Measurements from ENCODE around the gene ITPK1. TPM values are rescaled to one million over a fixed set of nuclear protein-coding genes. Genes with fewer than 3 reads are reported as not detected.

The ITPK1 gene
- total RNA-seq, 1 experiment from 2014 or later = 66.2 TPM

GRCh38 chr14:93092606-93093556 is 22.8 kb downstream of the ITPK1 start:
- ChIA-PET CTCF (no interaction called here), POLR2A (ENCODE audit: unreplicated experiment) (no interaction called here)
- intact Hi-C loops (cut with micrococcal nuclease) = no loop called here
- no peaks in the 10 kb centered on the region for H3K36me3 ChIP-seq (ENCODE audit: low read depth, low read length)
- TF ChIP-seq CTCF (conservative IDR thresholded peaks at IDR 0.05; ENCODE audit: low read depth, low read length) = no peak
- no peak for TF ChIP-seq EZH2 (IDR thresholded peaks at IDR 0.05; ENCODE audit: low read length, unreplicated experiment)
- no peak for TF ChIP-seq EZH2phosphoT487 (IDR thresholded peaks at IDR 0.05; ENCODE audit: borderline replicate concordance, low read length)
- no peaks in the 10 kb centered on the region for H3F3A ChIP-seq (ENCODE audit: low read length, unreplicated experiment)
- no peaks in the 10 kb centered on the region; the same call in 1 of the 2 replicates for H4K20me1 ChIP-seq (ENCODE audit: low read length)
- H3K4me1 ChIP-seq (ENCODE audit: insufficient read depth, low read length) = no peaks in the 10 kb centered on the region
- BruUV-seq (replicated peaks) = no TSS peak
- no peak overlapping the region for H3K4me2 ChIP-seq (ENCODE audit: low read length)
- H3K9me3 ChIP-seq (ENCODE audit: low read length) = no peaks in the 10 kb centered on the region
- peaks cover 63% of the 10 kb centered on the region for H3K79me2 ChIP-seq (ENCODE audit: low read length)
- H3K9me2 ChIP-seq (replicated peaks; ENCODE audit: low read length) = no peaks in the 10 kb centered on the region
- no peak overlapping the region for H3K4me3 ChIP-seq (ENCODE audit: low read length)
- no peak overlapping the region for H3K9ac ChIP-seq (ENCODE audit: low read length)
- DNase-seq (no peak), ATAC-seq (no peak)
- no peaks in the 10 kb centered on the region for H3K27me3 ChIP-seq (ENCODE audit: low read length)
- no peak overlapping the region for H3K27ac ChIP-seq (ENCODE audit: low read length)
- no peak overlapping the region for H2AFZ ChIP-seq (ENCODE audit: low read length)

- no peak overlapping the region for H3K4me2 ChIP-seq (ENCODE audit: low read length)
- no peak for ATAC-seq
- TF ChIP-seq EZH2phosphoT487 (IDR thresholded peaks at IDR 0.05; ENCODE audit: borderline replicate concordance, low read length) = no peak
- no peak overlapping the region for H3K27ac ChIP-seq (ENCODE audit: low read length)
- intact Hi-C loops (cut with micrococcal nuclease) = no loop called here
- H3K4me3 ChIP-seq (ENCODE audit: low read length) = no peak overlapping the region
- no peaks in the 10 kb centered on the region for H3F3A ChIP-seq (ENCODE audit: low read length, unreplicated experiment)
- H3K9me2 ChIP-seq (replicated peaks; ENCODE audit: low read length) = no peaks in the 10 kb centered on the region
- H3K79me2 ChIP-seq (ENCODE audit: low read length) = peaks cover 65% of the 10 kb centered on the region
- ChIA-PET CTCF (no interaction called here), POLR2A (ENCODE audit: unreplicated experiment) (no interaction called here)
- no peak overlapping the region for H3K9ac ChIP-seq (ENCODE audit: low read length)
- no peaks in the 10 kb centered on the region for H3K36me3 ChIP-seq (ENCODE audit: low read depth, low read length)
- no TSS peak for BruUV-seq (replicated peaks)
- no peak for DNase-seq
- H4K20me1 ChIP-seq (ENCODE audit: low read length) = no peaks in the 10 kb centered on the region; the same call in 1 of the 2 replicates
- no peak overlapping the region for H2AFZ ChIP-seq (ENCODE audit: low read length)
- H3K4me1 ChIP-seq (ENCODE audit: insufficient read depth, low read length) = peaks cover 6% of the 10 kb centered on the region; the same call in 1 of the 2 replicates
- no peaks in the 10 kb centered on the region for H3K27me3 ChIP-seq (ENCODE audit: low read length)
- H3K9me3 ChIP-seq (ENCODE audit: low read length) = no peaks in the 10 kb centered on the region
These were observed 24.1 kb downstream of the ITPK1 start for GRCh38 chr14:93091666-93092065.

GRCh38 chr14:93090826-93091555 is 24.7 kb downstream of the ITPK1 start:
- POLR2A ChIA-PET (ENCODE audit: unreplicated experiment) = no interaction called here
- Histone ChIP-seq H2AFZ (ENCODE audit: low read length) (no peak overlapping the region), H3K9ac (ENCODE audit: low read length) (no peak overlapping the region), H3K27ac (ENCODE audit: low read length) (no peak overlapping the region), H3K9me3 (ENCODE audit: low read length) (no peaks in the 10 kb centered on the region), H3F3A (ENCODE audit: low read length, unreplicated experiment) (no peaks in the 10 kb centered on the region), H3K36me3 (ENCODE audit: low read depth, low read length) (no peaks in the 10 kb centered on the region), H4K20me1 (ENCODE audit: low read length) (no peaks in the 10 kb centered on the region; the same call in 1 of the 2 replicates), H3K27me3 (ENCODE audit: low read length) (no peaks in the 10 kb centered on the region), H3K9me2 (replicated peaks; ENCODE audit: low read length) (no peaks in the 10 kb centered on the region), H3K4me1 (ENCODE audit: insufficient read depth, low read length) (peaks cover 13% of the 10 kb centered on the region), H3K79me2 (ENCODE audit: low read length) (peaks cover 65% of the 10 kb centered on the region), H3K4me2 (ENCODE audit: low read length) (no peak overlapping the region), H3K4me3 (ENCODE audit: low read length) (no peak overlapping the region)
- DNase-seq = no peak
- CTCF ChIA-PET = no interaction called here
- no TSS peak for BruUV-seq (replicated peaks)
- ATAC-seq = no peak
- TF ChIP-seq EZH2phosphoT487 (IDR thresholded peaks at IDR 0.05; ENCODE audit: borderline replicate concordance, low read length) = no peak
- TF ChIP-seq CTCF (conservative IDR thresholded peaks at IDR 0.05; ENCODE audit: low read depth, low read length) = no peak
- no peak for TF ChIP-seq EZH2 (IDR thresholded peaks at IDR 0.05; ENCODE audit: low read length, unreplicated experiment)
- intact Hi-C loops (cut with micrococcal nuclease) = no loop called here

Measured in PC-3 (cell line).